ENCODE results near the gene TBCD.

The TBCD gene

DNA sequence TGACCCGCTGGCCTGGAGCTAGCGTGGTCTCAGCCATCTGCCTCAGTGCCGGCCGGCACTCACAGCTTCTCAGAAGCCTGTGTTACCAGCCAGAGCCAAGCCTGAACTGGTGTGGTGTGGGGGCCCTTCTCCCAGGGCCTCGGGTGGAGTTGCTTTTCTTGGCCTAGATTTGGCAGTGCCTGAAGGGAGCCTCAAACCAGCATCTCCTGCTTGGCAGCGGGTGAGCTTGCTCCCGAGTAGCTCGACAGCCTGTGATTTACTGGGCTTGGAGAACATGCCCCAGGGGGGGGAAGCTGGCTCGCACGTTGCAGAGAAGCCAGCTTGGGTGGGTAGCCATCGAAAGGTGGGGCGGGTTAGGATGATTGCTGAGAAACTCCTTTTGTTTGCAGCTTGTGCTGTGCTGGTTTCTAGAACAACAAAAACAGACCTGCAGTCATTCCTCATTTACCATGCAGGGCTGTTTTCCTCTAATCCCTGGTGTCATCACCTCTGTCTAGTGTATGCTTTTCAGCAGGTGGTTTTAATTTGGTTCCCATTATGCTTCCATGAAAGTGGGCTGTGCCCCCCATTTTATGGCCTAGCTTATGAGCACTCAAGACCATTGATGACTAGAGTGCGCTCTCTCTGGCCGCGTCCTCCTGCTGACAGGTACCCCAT, 42.2 kb downstream of the TBCD start:
- no peak for DNase-seq

DNA sequence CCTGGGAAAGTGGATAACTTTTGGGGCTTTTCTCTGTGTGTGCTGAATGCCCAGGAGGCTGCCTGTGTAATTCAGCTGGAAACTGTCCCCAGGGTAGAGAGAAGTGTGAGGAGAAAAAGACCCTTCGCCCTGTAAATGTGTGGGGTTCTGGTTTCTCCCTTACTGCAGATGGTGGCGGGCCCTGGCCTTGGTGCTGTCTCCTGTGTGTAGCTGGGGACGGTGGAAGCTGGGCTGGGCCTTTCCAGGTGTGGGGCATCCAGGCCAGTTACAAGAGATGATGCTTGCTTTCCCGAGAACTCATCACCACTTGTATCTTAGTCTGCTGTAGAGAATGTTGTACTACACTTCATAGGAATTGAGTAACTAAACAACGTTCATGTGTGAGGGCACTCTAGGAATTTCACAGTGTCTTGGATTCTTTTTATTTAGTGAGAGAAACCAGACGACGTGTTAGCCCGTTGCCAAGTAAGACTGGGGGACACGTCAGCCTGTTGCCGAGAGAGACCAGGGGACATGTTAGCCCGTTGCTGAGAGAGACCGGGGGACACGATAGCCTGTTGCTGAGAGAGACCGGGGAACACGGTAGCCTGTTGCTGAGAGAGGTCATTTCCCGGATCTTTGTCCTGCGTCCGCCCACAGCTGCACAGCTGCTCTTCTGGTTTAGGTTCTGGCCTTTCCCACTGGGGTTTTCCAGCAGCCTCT, 43.1 kb downstream of the TBCD start:
- no peak for DNase-seq

DNA sequence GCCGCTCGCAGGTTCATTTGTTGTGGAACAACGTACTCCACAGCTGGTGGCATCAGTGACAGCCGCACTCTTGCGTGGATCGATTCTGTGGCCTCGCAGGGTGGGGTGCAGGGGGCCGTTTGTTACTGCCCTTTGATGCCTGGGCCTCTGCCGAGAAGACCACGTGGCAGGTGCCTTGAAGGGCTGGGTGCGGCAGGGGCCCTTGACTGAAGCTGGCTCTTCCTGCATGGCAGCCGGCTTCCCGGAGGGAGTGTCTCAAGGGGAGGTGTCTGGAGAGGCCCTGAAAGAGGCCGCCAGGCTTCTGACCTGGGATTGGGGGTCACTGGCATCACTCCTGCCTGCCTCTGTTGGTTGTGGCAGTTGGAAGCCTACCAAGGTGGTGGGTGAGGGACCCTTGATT, 43.8 kb downstream of the TBCD start:
- no peak for DNase-seq

DNA sequence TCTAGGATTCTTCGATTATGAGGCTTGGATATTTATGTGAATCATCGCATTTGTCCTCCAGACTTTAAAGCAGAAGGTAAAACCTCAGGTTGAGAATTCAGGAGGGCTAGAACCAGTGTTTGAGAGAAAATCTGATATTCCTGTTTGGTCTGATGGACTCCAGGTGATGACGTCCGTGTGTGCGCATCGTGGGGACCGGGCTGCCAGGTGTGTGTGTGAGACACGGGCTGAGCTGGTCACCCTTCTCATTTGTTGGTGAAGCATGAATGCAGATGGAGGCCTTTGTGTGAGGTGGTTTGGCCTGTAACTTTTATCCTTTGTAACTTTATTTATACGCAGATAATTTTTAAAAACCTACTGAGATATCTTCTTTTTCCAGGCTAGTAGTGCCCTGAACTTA, 45.2 kb downstream of the TBCD start:
- no peak for DNase-seq

DNA sequence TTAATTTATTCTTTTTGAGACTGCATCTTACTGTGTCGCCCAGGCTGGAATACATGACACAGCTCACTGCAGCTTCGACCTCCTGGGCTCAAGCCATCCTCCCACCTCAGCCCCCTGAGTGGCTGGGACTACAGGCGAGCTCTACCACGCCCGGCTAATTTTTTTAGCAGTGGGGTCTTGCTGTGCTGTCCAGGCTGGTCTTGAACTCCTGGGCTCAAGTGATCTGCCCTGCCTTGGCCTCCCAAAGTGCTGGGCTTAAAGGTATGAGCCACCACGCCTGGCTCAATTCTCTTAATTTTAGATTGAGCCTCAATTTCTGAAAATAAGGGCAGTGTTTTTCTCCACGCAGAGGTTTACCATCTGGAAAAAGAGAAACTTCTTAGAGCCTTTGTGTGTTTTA, 46.9 kb downstream of the TBCD start:
- DNase-seq: no peak

DNA sequence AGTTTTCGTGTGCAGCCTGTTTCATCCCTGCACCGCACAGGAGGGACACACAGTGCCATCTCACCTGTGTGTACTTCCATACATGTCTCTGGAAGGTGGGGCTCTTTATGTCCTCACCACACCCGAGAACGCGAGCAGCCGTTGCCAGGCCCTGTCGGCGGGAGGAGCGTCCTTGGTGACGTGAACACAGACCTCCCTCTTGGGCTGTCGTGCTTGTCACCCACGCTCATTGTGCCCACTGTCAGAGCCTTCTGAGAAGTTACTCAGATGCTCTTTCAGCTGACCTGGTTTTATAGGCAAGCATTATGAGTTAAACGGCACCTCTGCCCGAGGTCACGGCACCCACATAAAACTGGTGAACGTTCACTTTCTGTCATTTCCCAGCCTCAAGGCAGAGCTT, 47.7 kb downstream of the TBCD start:
- DNase-seq: no peak

DNA sequence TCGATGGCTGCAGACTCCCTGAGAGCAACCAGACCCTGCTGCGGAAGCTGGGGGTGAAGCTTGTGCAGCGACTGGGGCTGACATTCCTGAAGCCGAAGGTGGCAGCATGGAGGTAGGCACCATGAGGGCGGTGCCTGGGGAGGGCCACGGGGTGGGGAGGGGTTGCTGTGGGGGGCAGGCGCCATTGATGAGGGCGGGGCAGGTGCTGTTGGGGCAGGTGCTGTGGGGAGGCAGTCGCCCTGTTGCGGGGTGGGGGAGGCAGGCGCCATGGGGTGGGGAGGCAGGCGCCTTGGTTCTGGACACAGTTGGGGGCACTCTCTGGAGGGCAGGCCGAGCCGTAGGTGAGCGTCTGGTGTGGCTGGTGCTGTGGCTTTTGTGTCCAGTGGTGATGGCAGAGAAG, 49.0 kb downstream of the TBCD start:
- DNase-seq: no peak

DNA sequence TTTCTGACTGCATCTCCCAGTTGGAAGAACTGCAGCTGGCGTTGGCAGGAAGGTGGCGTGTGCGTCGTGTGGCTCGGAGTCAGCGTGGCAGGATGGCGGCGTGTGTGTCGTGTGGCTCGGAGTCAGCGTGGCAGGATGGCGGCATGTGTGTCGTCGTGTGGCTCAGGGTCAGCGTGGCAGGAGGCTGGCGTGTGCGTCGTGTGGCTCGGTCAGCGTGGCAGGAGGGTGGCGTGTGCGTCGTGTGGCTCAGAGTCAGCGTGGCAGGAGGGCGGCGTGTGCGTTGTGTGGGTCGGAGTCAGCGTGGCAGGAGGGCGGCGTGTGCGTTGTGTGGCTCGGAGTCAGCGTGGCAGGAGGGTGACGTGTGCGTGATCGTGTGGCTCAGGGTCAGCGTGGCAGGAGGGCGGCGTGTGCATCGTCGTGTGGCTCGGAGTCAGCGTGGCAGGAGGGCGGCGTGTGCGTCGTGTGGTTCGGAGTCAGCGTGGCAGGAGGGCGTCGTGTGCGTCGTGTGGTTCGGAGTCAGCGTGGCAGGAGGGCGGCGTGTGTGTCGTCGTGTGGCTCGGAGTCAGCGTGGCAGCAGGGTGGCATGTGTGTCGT, 49.6 kb downstream of the TBCD start:
- no peak for DNase-seq

DNA sequence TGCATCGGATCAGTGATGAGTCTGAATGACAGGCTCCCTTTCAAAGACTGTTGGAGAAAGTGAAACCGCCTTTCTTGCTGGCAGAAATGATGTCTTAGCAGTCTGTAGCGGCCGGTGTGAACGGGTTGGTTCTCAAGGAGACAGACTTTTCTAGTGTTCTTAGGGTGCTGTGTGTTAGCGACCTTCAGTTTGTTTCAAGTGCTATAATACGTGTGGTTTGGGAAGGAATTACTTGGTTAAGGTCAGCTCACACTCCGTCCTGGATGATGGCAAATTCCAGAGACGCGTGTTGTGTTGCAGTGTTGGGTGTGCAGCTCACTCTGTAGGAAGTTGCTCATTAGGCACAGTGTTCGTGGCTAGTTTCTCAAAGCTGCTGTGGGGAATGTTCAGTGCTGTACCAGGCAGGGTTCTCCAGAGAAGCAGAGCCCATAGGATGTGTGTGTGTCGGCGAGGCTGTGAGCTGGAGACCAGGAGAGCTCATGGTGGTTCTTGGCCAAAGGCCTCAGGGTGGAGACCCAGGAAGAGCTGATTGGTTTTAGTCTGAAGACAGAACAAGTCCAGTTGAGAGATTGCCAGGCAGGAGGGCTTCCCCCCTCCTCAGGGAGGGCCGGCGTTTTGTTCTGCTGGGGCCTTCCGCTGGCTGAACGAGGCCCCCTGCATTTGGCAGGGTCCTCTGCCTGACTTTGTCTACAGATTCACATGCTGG, 50.4 kb downstream of the TBCD start:
- no peak for DNase-seq

DNA sequence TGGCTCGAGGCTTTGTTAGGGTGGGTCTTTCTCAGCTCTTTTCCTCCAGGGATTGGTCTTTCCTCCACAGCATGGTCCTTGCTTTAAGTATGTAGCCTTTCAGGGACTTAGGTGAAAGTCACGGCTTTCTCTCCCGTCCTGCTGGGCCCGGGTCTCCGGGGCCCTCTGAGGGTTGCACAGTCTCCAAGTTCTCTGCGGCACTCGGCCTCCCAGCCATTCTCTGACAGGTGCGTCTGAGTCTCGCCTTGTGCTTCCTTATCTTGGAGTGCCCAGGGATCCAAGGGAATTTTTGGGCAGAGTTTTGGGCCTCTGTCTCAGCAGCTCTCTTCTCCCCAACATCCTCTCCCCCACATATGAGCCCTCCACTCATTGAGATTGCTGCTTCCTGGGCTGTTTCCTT, 51.3 kb downstream of the TBCD start:
- DNase-seq: no peak

DNA sequence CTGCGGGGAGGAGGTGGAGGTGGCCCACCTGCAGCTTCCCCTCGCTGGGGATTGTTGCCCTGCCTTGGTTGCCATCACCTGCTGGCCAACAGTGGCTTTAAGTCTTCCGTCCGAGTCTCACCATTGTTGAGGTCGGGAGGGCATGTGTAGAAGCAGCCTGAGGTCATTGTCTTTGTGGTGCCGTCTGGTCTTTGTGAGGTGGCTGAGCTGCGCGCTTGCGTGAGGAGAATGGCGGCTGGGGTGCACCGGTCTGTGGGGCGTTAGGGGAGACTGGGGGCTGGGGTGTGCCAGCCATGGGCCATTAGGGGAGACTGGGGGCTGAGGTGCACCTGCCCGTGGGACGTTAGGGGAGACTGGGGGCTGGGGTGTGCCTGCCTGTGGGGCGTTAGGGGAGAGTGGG, 51.7 kb downstream of the TBCD start:
- DNase-seq: no peak

DNA sequence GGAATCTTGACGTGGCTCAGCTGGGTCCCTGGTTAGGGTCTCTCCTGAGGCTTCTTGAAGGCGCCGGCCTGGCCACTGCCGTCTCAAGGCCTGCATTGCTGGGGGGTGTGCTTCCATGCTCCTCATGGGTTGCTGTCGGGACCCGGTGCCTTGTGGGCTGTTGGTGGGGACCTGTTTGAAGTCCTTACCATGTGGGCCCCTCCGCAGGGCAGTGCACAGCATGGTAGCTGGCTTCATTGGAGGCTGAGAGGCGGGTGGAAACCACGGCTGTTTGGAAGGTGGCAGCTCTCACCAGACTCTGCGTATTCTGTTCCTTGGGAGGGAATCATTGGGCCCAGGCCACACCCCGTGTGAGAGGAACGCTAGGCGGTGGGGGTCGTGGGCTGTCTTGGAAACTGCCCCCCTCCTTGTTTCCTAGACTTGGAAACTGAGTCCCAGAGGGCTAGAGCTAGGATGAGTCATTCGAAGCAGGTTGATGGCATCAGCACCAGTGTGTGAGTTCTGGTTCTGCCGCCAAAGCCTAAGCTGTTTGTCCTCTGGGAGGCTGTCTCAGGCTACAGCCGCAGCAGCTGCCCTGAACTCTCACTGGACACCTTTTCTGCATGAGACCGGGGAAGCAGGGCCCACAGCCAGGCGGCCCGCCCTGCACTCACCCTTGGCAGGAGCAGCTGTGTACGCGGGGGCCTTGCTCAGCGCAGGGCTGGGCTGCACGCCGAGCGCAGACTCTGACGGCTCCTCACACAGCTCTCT, 52.8 kb downstream of the TBCD start:
- DNase-seq: no peak

DNA sequence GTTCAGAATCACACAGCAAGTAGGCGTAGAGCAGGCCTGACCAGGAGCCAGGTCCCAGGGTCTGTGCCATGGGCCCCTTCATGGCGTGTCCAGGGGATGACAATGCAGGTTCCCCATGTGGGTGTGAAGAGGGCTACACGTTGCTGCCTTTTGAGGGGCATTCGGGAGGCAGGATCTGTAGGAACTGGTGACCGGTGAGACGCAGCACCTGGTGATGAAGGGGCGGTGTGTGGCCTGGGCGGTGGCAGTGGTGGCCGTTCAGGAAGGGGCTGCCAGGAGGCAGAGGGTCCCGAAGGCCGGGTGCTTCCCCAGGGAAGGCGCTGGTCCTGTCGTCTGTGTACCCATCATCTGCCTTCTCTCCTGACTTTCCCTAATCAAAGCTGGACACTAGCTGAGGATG, 53.4 kb downstream of the TBCD start:
- DNase-seq: no peak

DNA sequence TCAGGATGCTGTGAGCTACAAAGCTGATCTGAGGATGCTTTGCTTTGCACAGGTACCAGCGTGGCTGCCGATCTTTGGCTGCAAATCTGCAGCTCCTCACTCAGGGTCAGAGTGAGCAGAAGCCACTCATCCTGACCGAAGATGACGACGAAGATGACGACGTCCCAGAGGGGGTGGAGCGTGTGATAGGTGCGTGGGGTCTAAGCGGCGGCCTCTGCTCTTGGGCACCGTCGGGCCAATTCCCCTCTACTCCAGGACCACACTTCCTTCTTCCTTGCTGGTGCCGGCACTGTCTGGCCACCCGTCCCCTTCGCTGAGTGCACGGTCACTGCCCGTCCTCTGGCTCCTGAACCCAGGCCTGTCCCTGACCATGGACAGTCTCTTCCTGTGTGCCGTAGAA, 54.0 kb downstream of the TBCD start:
- no peak for DNase-seq

DNA sequence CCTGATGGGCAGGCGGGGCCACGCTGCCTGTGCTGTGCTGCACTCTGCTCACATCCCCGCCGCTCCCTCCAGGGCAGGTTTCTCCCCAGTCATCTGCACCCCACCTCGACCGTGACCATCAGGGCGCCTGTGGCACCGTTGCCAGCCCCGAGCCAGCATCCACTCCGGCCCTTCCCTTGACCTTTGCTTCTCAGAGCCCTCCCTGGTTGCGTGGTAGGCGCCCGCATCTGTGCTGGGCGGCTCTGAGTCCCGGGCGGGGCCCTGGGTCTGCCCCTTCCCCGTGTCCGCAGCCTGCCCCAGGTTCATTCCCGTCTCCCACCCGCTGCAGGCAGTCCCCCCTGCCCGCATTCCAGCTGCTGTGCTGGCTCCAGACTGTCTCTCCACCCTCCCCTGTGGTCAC, 54.8 kb downstream of the TBCD start:
- no peak for DNase-seq

DNA sequence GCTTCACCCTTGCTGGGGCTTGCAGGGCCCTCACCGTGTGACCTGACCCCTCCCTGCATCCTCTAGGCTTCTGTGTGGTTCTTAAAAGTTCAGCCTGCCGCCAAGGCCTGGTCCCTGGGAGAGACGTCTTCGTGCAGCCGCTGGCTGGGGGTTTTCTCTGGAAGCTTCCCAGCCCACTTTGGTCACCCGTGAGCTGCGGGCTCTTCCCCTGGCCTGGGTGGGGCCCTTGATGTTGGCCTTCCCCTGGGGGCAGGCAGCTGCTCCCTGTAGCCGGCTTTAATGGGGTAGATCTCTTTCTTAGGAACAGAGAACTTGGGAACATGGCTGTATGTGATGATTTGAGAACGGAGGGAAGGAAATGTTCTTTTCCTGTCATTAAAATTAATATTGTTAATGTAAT, 55.2 kb downstream of the TBCD start:
- DNase-seq: no peak

DNA sequence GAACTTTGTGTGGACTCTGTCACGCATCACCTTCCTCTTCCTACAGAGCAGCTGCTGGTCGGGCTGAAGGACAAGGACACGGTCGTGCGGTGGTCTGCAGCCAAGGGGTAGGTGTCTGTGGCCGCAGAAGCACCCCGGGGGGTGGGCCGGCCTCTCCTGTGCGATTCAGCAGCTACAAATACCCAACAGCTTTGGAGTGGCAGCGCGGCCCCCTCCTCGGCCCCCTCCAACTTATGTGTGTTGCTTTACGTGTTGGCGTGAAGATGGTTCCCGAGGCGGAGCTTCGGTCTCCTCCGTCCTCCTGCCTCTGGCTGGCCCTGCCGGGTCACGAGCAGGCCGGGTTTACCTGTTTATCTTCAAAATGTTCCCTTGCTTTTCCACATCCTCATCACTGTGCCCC, 55.7 kb downstream of the TBCD start:
- DNase-seq: no peak

DNA sequence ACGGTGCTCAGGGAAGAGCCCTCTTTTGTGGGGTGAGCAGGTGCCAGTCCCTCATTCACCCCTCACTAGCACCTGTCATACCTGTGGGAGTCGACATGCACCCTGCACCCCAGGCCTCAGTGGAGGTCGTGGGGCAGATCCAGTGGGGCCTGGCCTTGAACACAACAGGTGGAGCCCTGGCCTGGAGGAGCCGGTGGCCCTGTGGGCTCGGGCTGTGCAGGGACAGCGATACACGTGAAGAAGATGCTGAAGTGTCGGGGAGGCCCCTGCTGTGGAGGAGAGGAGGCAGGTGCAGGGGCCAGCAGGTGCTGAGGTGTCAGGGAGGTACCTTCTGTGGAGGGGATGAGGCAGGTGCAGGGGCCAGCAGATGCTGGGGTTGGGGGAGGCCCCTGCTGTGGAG, 56.1 kb downstream of the TBCD start:
- DNase-seq: no peak

DNA sequence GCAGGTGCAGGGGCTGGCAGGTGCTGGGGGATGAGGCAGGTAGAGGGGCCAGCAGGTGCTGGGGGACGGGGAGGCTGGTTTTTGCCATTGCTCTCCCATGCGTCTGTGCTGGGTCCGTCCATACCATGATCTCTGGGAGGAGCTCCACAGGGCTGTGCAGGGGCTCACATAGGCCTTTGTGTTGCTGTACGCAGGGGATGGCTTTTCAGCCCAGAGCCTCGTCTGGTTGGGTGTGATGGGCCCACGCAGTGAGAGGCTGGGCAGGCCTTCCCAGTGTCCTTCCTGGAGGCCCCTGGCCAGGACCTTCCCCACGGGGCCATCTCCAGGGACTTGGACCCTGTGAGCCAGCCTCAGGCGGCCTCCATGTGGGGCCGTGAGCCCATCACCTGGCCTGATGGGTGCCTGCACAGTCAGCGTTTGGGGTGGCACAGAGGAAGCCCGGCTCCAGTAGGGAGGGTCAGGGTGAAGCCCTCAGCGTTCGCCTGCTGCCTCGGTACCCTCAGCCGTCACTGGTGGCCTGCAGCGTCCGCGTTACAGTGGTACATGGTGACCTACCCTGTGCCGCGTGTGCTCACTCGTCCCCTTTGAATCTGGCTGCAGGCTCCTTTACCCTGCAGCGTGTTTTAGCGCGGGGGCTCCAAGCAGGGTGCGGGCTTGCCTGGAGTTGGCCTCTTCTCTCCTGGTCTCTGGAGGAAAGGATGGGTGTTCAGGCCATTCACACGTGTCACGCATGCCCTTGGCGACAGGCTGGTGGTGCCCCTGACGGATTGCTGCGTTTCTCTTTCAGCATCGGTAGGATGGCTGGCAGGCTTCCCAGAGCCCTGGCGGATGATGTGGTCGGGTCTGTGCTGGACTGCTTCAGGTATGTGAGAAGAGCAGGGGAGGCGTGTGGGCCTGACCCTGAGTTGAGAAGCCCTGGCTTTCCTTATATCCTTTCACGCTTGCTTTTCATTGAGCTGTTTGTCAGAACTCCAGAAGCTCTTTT, 57.3 kb downstream of the TBCD start:
- DNase-seq: no peak

DNA sequence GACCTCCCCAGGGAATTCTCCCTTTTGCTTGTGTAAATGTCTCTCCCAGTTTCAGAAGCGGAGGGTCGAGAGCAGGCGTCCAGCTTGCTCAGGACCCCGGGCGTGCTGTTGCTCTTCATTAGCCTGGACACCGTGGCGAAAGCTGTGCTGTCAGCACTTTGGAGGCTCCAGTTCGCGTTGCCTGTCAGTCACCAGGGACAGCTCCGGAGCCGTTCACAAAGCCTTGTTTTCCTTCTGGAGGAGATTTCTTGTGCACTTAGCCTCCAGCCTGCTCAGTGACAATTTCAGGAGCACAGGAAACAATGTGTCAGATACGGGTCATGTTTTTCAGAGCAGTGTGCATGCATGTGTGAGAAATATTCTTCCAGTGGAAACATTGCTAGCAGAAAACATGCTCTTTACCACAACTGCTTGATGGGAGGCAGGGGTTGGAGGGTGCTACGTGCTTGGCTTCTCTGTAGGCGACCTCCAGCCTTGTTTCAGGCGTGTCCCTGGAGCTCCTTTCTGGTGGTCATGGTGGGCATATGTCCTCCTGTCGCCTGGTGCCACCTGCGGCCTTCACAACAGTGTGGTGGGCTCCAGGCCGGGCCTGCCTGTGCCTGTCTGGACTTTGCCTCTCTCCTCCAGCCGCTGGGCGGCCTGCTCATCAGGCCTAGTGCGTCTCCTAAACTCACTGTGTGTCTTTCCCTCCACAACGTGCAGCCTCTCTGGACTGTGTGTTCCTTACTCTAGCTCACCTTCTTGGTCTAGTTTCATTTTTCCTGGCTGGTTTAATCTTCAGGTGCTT, 59.0 kb downstream of the TBCD start:
- no peak for DNase-seq

DNA sequence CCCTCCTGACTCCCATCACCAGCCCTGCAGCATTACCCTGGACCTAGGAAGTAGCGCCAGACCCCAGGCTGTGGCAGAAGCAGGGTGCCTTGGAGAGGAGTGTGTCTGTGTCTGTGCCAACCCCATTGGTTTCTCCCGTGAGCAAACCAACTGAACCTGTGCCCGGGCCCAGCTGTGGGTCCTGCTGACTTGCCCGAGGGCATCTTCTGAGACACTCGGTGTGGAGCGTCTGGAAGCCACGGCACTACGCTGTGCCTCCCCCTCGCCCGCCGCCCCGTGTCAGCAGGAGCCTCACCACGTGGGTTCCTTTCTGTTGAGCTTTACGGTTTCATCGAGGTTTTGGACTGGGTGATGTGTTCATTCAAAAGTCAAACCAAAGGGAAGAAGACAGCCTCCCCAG, 60.2 kb downstream of the TBCD start:
- DNase-seq: no peak
